GM21529 (cell line): ENCODE data around the gene PLPP4.

Source experiments
- ATAC-seq: cut with Tn5 transposase; IDR thresholded peaks from one replicate; pipeline ENCODE4 v1.9.1; 2021; ENCODE audit not compliant: unreplicated experiment

PLPP4 gene

DNA sequence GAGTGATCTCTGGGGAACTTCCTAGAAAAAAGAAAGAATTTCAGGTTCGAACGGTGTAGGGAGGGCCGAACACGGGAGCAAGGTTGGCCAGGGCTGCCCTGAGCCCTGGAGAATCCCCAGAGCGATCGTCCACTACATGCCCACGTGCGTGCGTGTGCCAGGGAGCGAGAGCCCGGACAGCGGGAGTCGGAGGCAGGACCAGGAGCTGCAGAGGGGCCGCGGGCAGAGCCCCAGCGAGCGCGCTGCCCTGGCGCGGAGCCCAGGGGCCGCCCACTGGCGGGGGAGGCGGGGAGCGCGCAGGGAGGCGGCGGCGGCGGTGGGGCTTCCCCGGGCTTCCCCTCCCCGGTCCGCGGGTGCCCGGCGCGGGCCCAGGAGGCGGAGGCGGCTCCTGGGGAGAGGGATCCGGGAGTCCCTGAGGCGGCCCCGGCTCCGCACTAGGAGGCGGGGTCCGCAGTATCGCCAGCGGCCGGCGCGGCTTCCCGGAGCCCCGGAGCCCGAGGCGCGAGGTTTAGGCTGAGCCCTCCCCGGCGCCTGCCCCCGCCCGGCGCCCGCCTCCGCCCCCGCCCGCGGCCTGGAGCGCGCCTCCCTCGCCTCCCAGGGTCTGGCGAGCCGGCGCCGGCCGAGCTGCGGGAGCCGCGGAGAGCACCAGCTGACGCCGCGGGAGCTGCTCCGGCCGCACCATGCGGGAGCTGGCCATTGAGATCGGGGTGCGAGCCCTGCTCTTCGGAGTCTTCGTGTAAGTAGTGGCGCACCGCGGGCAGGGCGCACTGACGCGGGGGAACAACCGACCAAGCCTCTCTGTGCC lies at the start of gene PLPP4:
PLPP4 (plus strand) TSS at position 602 of the 805 bp plus-strand sequence; CDS start at position 681, 79 bp downstream.
- no peak for ATAC-seq

DNA sequence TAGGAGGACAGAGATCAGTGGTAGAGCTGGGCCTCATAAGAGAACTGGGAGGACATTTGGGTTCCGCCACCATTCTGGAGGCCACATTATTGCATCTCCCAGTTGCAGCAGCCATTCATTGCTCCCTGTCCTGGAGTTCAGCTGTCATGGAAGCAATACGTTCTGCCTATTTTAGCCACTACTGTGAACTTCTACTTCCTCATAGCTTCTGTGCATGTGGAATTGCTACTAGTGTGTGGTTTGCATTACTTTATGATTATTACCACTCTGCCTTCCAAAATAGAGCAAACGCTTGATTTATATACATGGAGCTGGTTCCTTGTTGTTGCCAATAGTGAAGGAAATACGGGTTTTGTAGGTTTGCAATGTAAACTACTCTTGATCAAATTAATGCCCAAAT lies 47.2 kb upstream of the PLPP4 start:
- no peak for ATAC-seq

DNA sequence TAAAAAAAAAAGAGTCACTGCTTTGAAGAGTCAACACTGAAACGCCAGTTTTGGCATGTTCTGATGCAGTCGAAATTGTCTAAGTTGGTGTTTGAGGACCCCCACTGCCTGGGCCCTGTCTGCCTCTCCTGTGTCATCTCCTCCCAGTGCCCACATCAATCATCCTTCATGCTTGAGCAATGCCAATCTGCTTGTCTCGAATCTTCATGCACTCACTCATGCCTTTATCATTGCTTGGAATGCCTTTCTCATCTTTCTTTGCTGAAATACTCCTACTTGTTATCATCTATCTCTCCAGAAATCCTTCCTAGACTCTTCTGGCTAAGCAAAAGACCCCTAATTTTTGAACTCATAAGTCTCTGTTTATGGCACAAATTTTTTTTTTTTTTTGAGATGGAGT lies 42.1 kb upstream of the PLPP4 start:
- no peak for ATAC-seq

DNA sequence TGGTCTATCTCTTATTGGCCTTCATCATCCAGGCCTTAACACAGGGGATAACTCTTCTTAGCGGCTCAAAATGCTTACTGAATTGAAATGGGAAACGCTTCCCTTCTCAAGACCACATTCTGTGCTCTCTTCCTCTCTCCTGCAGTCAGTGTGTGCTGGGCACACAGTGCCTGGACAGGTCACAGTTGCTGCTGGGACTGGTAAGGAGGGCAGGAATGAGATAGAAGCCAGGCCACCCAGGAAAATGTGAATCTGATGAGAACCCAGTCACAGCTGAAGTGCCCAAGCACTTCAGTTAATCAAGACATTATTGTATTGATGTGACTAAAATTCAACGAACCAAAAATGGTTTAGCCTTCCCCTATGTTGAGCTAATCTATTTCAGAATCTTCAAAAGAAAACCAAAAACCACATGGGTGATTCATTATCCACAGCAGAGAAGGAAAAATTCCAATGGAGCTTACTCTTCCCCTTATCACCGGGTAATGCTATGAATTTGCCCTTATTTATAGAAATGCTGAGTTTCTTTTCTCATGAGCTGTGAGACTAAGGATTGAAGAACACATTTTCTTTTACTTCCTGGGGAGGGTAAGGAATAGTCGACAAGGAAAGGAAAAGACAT lies 41.2 kb upstream of the PLPP4 start:
- ATAC-seq: no peak

DNA sequence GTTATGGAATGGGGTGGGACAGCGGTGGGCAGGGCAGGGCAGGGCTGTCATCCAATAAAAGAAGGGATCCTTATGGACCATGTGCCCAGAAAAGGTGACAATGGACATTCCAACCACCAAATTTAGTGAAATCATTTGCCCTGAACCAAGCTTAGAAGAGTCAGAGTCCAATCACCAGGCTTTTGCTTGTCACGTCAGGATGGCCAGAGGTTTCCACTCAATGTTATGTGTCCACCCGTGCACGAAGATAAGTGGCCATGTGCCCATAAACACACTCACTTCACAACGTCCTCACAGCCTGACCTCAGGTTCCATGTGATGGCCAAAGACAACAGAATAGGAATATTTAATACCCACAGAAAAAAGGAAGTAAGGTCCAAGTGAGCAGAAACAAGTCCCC lies 36.6 kb upstream of the PLPP4 start:
- ATAC-seq: no peak

DNA sequence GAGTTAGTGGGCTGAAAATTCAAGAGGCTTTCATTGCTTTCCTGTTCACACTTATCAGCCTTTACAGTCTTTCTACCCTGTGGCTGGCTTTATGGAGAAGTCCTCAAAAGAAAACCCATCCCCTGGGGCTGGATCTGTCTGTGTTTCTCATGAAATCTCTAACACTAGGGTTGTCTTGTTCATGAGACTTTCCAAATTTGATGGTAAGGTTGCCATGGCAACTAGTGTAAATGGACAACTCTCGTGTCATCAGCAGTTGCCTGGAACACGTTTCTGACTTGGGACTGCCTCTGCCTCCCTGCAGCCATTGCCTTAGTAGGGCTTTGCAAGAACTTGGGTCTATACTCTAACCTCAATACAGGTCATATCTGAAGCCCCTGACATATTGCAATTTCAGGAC lies 35.8 kb upstream of the PLPP4 start:
- ATAC-seq: no peak

DNA sequence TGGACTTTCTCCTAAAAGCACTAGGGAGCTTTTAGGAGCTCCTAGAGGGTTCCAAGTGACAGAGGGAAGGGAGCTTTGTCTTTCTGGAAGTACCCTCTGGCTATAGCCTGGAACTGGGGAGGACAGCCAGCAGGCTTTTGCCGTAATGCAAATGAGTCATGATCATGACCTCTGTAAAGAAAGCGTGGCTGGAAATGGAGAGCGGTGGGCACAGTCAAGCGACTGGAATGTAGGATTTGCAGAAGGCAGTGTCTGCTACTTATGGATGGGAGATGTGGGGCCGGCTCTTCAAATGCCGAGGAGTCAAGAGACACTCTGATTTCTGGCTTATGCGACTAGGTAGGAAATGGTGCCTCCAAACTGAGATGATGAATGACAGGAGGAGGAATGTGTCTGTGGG lies 34.6 kb upstream of the PLPP4 start:
- ATAC-seq: no peak

DNA sequence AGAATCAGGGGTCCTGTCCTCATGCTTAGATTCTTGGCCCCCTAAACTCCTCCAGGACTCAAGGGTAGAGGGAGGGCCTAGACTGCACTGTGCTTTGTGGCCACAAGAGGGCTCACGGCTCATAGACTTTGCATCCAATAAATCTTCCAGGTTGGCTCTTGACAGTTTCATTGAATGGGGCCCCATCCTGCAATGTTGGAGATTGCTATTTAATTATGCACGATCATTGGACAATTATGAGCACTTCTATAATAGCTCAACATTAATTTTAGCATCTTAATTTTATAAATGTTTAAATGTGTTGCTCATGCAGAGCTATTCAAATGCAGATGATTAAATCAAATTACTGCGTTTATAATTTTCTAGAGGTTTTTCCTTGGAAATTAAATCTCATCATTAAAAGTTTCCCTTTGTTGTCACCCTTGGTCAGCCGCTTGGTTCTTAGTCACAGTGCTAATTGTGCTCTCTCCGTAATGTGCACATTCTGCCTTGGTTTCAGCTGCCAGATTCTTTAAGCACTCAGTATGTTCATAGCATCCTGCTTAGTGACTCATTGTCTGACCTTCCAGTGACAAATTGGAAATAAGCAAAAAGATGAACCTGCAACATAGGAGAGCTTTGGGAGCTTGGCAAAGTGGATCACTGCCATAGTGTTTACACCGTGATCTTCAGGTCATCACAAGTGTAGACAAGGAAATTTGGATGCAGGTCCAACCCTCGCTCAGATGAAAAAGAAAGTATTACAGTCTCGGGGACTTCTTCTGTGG lies 33.4 kb upstream of the PLPP4 start:
- peak; percentile 72 for ATAC-seq

DNA sequence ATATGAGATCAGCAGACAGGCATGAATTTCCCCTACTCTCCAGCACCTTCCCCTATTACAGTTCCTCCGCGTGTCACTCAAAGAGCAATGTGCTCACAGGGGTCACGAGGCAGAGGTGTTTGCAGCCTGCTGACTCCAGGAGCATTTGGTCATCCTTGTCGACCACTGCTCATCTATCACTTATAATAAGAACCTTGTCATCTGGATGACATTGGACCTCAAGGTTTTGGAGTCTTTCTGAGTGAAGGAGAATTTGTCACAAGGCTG lies 32.9 kb upstream of the PLPP4 start:
- ATAC-seq: no peak

DNA sequence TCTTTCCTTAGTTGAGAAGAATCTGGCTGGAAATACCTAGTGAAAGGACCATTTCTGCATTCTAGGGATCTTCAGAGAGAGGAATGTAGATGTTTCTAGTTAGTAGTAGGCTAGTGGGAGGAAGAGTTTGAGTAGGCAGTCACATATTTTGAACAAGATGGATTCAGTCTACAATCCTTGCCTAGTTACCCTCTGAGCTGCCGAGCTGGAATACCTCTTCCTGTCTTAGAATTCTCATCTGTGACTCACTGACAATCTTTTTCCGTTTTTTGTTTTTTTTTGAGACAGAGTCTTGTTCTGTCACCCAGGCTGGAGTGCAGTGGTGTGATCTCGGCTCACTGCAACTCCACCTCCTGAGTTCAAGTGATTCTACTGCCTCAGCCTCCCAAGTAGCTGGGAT lies 30.7 kb upstream of the PLPP4 start:
- no peak for ATAC-seq

DNA sequence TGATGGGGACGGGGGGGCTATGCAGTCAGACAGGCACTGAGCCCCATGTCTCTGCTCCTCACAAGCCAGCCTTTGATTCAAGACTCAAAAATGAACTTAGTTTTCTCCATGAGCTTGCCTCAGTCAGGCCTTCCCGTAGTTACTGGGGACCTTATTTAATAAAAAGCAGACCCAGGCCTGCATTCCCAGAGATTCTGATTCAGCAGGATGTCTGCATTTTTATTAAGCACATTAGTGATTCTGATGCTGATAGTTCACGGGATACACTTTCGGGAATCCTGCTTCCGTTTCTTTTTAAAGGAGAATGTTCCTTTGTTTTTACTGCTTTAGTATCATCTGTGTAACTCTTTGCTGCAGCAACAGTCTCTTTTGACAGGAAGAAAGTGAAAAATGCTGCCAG lies 28.3 kb upstream of the PLPP4 start:
- no peak for ATAC-seq

DNA sequence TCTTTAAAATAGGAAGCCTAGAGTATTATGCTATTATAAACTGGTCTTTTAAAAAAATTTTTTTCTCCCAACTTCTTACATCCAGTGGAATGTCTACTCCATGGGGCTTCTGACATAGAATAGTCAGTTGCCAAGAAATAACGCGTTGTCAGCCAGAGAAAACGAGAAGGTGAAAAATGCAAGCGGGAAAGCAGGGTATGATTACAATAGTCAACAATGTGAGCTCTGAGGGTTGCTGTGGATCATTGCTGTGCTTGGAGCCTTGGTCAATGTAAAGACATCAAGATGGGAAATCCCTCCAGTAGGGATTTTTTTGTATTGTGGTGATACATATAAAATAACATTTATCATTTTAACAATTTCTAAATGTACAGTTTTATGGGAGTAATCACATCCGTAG lies 27.6 kb upstream of the PLPP4 start:
- ATAC-seq: no peak

DNA sequence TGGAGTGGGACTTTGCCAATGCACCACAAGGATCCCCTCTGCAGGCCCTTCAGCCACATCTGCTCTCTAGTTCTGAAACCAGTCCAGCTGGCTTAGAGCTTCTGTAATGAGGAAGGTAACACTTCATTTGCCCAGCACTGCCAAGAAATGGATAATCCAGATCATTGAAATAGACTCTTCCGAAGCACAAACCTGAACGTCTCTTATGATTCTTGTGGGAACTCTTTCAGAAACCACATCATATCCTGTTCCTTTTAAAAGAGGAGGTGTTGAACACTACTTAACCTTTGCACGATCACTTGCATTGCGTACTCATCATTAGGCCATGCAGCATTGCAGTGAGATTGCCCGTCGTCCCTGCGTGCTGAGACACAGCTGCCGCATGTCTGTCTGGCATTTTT lies 25.8 kb upstream of the PLPP4 start:
- no peak for ATAC-seq

DNA sequence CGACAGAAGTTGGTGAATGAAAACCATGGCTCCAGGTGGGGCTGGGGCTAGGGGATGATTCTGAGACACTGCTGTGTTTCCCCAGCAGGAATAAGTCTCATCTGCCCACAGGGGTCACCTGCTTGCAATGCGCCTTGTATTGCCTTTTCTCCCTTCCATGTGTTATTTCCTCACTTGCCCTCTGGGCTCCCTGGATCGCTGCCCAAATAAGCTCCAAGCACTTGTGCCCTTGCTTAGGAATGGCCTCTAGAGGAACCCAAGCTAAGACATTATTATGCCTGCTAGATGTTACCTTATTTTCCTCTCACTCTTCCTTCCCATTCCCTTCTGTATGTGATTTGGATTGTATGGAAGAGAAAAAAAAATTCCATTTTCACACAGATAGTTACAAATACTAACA lies 24.8 kb upstream of the PLPP4 start:
- no peak for ATAC-seq

DNA sequence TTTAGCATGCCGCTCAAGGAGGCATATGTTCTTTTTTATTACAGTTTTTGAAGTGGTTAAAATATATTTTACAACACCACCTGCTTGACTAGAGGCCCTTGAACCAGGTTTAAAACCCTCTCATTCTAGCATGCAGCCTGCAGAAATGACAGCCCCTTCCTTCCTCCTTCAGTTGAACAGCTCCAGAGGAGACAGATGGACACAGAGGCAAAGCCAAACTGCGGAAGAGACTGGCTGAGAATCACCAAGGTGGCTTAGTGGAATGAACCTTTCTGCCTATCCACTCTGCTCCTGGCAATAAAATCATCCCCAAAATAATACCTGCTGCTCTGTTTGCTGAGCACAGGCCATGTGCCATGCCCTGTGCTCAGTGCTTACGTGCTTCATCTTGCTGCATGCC lies 23.9 kb upstream of the PLPP4 start:
- no peak for ATAC-seq

DNA sequence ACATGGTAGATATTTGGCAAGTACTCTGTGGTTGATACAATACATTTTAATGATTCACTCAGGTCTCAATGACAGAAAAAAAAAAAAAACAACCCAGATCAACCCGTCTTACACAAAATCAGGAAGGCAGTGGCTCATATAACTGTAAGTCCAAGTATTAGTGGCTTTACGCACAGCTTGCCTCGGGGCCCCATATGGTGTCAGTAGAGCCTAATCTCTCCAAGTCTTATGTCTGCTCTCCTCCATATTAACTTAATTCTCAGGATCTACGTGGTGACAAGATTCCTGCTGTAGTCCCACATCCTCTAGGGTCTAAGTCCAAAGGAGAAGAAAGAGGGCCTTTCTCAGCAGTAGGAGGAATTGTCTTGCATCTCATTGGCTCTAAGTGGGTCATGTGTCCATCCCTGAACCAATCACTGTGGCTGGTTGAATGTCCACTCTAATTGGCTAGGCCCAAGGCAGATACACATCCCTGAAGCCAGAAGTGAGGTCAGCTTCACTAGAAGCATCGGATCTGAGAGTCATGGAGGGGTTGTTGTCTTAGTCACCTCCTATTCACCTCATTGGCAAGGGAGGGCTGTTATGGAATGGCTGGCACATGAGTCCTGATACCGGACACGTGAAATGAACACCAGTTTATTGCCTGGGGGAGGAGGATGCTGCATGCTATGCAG lies 20.5 kb upstream of the PLPP4 start:
- ATAC-seq: no peak

DNA sequence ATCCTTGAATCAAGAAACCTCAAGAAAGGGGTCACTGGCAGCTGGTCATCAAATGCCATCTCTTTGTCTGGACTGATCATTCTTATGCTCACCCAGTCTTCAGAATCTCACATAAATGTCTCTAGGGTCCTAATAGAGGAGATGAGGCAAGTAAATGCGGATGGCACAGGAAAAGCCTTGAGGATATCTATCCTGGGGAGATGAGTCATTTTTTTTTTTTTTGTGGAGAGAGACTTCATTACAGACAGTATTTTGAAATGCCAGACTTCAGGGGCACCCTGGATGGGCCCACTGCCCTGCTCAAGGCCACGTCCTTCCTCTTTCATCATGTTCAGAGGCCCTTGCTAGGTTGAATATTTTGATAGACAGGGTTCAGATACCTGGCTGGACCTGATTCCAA lies 19.5 kb upstream of the PLPP4 start:
- ATAC-seq: no peak

DNA sequence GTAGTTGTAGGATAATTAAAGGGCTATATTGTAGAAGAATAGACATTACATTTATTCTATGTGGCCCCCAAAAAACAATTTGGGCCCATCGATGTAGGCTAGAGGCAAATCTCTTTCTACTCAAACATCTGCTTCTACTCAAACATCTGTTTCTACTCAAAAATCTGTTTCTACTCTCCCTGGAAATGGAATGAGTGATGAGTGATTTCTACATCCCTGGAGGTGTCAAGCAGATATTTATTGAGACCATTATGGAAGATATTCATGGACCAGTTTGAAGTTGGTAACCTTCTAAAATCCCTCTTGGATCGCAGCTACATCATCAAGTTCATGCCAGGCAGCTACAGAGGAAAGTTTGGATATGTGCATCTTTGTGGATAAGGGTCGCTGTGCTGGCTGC lies 5.1 kb upstream of the PLPP4 start:
- no peak for ATAC-seq

DNA sequence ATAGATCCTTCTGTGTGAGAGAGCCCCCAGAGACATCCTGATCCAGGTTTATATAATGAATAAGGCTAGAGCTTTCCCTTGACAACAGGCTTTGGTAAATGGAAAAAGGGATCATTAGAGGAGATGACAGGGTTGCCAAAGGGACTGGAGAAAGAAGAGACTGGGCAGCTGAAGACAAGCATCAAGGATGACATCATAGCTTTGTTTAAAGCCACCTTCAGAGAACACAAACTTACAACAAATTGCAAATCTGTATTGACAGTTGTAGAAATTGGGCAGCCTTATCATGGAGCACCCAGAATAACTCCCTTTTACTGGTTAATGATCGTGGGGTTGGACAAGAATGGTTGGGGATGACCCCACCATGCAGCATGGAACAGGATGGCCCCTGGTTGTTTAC lies 3.7 kb upstream of the PLPP4 start:
- ATAC-seq: no peak

DNA sequence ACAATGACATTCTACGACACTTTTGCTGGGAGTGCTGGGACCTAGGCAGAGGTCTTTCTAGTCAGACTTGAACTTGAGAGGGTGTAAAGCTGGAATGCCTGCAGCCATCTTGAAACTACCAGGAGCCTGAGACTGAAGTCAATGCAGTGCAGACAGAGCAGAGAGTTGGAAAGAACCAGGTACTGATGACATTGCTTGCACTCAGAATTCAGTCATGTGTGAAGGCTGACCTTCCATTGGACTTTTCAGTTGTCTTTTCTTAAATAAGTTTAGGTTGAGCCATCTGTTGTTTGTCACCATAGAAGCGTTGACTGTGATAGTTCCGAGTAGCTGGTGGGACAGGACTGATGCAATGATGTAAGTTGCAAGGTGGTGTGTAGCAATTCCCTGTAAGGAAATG lies 3.1 kb upstream of the PLPP4 start:
- no peak for ATAC-seq

DNA sequence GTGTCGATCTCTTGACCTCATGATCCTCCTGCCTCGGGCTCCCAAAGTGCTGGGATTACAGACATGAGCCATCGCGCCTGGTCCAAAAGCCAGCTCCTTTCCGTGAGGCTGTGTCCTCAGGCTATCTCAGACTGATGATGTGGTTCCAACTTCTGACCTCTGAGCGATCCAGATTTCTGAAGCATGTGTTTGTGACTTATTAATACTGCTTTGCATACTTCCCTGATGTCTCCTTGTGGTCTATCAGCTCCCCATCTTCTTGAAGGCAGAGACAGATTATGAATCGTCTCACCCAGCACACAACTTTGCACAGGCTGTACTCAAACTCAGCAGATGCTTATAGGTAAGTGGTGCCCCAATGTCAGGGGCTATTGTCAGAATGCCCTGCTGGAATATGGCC lies 2.0 kb upstream of the PLPP4 start:
- ATAC-seq: no peak

DNA sequence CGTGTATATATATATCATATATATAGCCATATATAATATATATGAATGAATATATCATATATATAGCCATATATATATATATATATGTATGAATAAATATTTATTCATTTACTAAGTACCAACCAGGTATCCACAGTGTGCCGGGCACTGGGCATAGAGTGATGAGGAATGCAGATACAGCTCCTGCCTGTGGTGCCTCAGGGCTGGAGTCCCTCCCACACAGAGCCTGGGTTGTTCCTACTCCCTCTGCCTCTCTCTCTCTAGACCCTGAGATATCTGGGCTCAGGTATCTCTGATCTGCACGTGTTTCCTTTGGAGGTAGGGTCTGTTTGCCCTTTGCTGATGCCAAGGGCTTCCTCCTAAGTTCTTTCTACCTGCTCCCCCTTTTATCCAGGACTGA lies 1.4 kb upstream of the PLPP4 start:
- no peak for ATAC-seq
